ENCODE data around the gene SLC25A36. TPM values are rescaled to one million over a fixed set of nuclear protein-coding genes. Genes with fewer than 3 reads are reported as not detected.

The SLC25A36 gene
- total RNA-seq, 4 donors from 2014 or later, result 78.7 to 95.3 (median 81.7) TPM

DNA sequence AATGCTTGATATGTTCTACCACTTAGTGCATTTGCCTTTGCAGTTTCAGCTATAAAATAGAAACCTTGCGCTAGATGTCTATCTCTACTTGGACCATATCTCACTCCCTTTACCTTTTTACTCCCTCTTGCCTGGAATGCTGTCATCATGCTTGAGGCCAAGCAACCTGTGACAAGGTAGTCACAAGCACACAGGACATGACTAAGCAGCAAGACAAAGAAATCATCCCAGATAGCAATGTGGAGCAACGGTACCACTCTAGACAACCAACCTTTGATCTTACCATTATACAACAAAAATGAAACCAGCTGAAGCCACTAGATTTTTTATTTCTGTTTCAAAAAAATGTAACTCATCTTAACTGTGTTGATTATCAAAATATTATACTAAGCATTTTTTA is 59.0 kb downstream of the SLC25A36 start:
- TF ChIP-seq, protein P1, sequence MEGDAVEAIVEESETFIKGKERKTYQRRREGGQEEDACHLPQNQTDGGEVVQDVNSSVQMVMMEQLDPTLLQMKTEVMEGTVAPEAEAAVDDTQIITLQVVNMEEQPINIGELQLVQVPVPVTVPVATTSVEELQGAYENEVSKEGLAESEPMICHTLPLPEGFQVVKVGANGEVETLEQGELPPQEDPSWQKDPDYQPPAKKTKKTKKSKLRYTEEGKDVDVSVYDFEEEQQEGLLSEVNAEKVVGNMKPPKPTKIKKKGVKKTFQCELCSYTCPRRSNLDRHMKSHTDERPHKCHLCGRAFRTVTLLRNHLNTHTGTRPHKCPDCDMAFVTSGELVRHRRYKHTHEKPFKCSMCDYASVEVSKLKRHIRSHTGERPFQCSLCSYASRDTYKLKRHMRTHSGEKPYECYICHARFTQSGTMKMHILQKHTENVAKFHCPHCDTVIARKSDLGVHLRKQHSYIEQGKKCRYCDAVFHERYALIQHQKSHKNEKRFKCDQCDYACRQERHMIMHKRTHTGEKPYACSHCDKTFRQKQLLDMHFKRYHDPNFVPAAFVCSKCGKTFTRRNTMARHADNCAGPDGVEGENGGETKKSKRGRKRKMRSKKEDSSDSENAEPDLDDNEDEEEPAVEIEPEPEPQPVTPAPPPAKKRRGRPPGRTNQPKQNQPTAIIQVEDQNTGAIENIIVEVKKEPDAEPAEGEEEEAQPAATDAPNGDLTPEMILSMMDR (IDR thresholded peaks at IDR 0.05; ENCODE audit: low read depth), result no peak

DNA sequence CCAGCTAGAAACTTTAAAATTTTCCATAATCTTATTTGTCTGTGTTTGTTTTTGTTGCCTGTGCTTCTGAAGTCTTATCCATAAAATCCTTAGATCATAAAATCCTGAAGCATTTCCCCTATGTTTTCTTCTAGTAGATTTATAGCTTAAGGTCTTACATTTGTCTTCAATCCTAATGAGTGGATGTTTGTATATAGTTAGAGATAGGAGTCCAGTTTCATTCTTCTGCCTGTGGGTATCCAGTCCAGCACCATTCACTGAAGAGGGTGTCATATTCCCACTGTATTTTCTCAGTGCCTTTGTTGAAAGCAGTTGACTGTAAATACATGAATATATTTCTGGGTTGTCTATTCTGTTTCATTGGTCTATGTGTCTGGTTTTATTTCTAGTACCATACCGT is 64.7 kb downstream of the SLC25A36 start:
- TF ChIP-seq, protein P1 (IDR thresholded peaks at IDR 0.05; ENCODE audit: low read depth), result no peak

DNA sequence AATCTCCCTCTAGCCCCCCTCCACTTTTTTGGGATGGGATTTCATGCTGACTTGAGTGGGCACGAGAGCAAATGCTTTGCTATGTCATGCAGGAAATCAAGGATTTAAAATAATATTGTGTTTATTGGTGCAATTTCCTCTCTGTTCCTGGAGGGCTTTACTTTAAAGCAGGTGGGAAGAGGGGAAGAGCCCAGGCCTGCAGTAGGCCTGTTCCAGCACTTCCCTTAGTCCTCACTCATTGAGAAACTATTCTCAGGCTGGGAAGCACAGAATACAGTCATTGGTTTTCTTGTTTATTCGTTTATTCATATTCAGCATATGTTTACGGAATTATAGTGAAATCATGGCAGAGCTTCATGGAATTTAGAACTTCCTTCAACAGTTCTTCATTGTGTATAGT is 67.9 kb downstream of the SLC25A36 start:
- TF ChIP-seq, protein P1 (IDR thresholded peaks at IDR 0.05; ENCODE audit: low read depth), result no peak

DNA sequence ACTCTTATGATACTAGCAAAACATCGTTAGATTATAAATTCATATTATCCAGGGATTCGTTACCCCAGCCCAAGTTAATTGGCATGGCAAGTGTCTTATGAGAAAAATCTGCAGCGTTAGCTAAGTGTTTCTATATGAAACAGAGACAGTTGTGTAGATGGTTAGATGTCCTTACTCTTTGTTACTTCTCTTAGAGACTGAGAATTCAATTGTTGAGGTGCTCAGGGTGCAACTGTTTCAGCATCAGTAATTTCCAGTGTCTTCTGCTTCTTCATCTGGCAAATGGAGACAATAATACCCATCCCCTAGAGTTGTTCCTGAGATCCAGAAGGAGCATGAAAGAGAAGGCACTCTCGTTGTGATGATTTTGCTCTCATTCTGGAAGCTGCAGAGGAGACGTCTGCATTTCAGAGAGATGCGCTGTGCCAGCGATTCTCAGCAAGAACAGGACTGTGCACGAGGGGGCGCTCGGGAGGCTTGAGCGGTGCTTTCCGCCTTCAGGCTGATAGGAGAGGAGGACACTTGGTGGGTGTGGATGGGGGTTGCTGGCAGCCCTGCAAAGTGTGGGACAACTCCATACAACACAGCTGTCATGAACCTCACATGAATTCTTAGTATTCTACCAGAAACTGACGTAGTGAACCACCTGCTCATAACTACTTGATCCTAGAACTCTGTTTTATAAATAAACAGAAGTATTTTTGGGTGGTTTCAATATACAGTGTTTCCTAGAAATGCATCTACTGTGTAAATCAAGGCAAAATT is 69.8 kb downstream of the SLC25A36 start:
- TF ChIP-seq, protein P1 (IDR thresholded peaks at IDR 0.05; ENCODE audit: low read depth), result no peak

DNA sequence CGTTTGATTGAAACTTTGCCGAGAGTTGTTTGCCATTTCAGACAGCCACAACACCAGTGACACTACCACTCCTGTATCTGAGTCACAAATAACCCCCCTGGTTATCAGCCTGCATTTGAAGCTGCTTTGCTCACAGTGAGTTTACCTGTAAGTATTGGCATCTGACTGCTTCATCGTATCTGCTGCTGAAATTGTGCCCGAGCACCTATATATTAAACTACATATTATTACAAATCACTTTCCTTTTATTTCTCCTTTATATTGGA is 70.3 kb downstream of the SLC25A36 start:
- TF ChIP-seq, protein P1 (IDR thresholded peaks at IDR 0.05; ENCODE audit: low read depth), result no peak

DNA sequence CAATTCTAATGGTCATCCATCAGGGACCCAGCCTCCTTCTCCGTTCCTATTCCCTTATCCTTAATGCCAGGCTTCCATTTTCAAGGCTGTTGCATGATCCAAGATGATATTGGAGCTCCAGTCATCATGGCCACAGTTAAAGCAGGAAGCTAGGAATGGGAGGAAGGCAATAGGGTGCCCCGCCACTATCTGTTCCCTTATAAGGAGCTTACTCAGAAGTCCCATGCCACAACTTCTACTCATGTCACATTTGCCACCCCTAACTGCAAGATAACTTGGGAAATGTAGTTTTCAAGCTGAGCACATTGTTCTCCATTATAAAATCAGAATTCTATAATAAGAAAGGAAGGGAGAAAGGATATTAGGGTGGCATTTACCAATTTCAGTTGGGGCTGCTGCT is 70.9 kb downstream of the SLC25A36 start:
- TF ChIP-seq, protein P1 (IDR thresholded peaks at IDR 0.05; ENCODE audit: low read depth), result no peak

DNA sequence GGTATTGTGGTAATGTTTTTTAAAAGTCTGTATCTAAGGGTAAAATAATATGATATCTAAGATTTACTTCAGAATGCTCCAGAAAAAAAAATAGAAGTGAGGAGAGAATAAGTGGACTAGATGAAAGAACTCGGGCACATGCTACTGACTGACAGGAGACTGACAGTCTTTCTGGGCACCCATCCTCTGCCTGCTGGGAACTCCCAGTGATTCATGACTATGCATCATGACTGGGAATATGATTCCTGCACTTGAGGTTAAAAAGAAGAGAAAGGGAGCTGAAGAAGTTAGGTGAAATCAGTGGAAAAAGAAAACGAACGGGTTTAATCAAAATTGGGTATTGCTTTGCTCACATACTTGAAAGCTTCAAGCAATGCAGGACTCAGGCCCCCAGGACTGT is 73.8 kb downstream of the SLC25A36 start:
- TF ChIP-seq, protein P1 (IDR thresholded peaks at IDR 0.05; ENCODE audit: low read depth), result no peak
